ENCODE results near the gene PRR14. TPM values are rescaled to one million over a fixed set of nuclear protein-coding genes. Genes with fewer than 3 reads are reported as not detected.

The PRR14 gene
- total RNA-seq, 2 donors from 2014 or later: 37.0 to 70.3 TPM

- no peak for DNase-seq
- Histone ChIP-seq H3K4me3 (no peak overlapping the region), H3K36me3 (peaks cover 35% of the 10 kb centered on the region), H3K27ac (no peak overlapping the region), H3K27me3 (no peaks in the 10 kb centered on the region), H3K9ac (ENCODE audit: low read depth in 2 of 2, low read length in 2 of 2) (no peak overlapping the region), H3K9me3 (no peaks in the 10 kb centered on the region), H3K4me1 (peaks cover 5% of the 10 kb centered on the region)
- intact Hi-C loops (cut with DNase I): no loop called here
- TF ChIP-seq, protein P1, sequence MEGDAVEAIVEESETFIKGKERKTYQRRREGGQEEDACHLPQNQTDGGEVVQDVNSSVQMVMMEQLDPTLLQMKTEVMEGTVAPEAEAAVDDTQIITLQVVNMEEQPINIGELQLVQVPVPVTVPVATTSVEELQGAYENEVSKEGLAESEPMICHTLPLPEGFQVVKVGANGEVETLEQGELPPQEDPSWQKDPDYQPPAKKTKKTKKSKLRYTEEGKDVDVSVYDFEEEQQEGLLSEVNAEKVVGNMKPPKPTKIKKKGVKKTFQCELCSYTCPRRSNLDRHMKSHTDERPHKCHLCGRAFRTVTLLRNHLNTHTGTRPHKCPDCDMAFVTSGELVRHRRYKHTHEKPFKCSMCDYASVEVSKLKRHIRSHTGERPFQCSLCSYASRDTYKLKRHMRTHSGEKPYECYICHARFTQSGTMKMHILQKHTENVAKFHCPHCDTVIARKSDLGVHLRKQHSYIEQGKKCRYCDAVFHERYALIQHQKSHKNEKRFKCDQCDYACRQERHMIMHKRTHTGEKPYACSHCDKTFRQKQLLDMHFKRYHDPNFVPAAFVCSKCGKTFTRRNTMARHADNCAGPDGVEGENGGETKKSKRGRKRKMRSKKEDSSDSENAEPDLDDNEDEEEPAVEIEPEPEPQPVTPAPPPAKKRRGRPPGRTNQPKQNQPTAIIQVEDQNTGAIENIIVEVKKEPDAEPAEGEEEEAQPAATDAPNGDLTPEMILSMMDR (IDR thresholded peaks at IDR 0.05): no peak
These were observed 11.7 kb downstream of the PRR14 start for GRCh38 chr16:30662449-30662848.

GRCh38 chr16:30663038-30663437 lies 12.3 kb downstream of the PRR14 start:
- H3K27ac ChIP-seq: no peak overlapping the region
- H3K9me3 ChIP-seq: no peaks in the 10 kb centered on the region
- H3K36me3 ChIP-seq: peaks cover 41% of the 10 kb centered on the region
- intact Hi-C loops (cut with DNase I): no loop called here
- DNase-seq: no peak
- TF ChIP-seq, protein P1 (IDR thresholded peaks at IDR 0.05): no peak
- H3K9ac ChIP-seq (ENCODE audit: low read depth in 2 of 2, low read length in 2 of 2): no peak overlapping the region
- peaks cover 5% of the 10 kb centered on the region for H3K4me1 ChIP-seq
- no peak overlapping the region for H3K4me3 ChIP-seq
- no peaks in the 10 kb centered on the region for H3K27me3 ChIP-seq

GRCh38 chr16:30663820-30664219 lies 13.1 kb downstream of the PRR14 start:
- no peak for DNase-seq
- TF ChIP-seq, protein P1 (IDR thresholded peaks at IDR 0.05): no peak
- no peak overlapping the region for H3K9ac ChIP-seq (ENCODE audit: low read depth in 2 of 2, low read length in 2 of 2)
- H3K4me1 ChIP-seq: peaks cover 5% of the 10 kb centered on the region
- intact Hi-C loops (cut with DNase I): no loop called here
- peaks cover 42% of the 10 kb centered on the region for H3K36me3 ChIP-seq
- no peak overlapping the region for H3K4me3 ChIP-seq
- no peak overlapping the region for H3K27ac ChIP-seq
- no peaks in the 10 kb centered on the region for H3K9me3 ChIP-seq
- H3K27me3 ChIP-seq: no peaks in the 10 kb centered on the region

DNA sequence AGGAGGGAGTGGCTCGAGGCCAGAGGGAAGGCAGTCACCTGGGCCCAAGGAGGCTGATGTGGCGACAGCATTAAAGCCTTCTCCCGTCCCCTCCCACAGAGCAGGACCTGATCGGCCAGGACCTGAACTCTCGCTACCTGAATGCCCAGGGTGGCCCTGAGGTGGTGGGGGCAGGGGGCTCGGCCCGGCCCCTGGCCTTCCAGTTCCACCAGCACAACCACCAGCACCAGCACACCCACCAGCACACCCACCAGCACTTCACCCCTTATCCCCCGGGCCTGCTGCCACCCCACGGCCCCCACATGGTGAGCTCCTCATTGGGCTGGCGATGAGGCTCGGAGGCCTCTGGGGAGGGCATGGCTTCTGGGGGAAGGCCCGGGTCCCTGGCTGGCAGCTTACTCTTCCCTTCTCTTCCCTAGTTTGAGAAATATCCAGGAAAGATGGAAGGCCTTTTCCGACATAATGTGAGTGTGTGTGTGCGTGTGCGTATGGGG lies 13.9 kb downstream of the PRR14 start:
- no peak overlapping the region for H3K9ac ChIP-seq (ENCODE audit: low read depth in 2 of 2, low read length in 2 of 2)
- DNase-seq: no peak
- H3K27me3 ChIP-seq: no peaks in the 10 kb centered on the region
- no peaks in the 10 kb centered on the region for H3K9me3 ChIP-seq
- H3K4me1 ChIP-seq: peaks cover 5% of the 10 kb centered on the region
- H3K4me3 ChIP-seq: no peak overlapping the region
- TF ChIP-seq, protein P1 (IDR thresholded peaks at IDR 0.05): no peak
- intact Hi-C loops (cut with DNase I): no loop called here
- no peak overlapping the region for H3K27ac ChIP-seq
- H3K36me3 ChIP-seq: peaks cover 48% of the 10 kb centered on the region

DNA sequence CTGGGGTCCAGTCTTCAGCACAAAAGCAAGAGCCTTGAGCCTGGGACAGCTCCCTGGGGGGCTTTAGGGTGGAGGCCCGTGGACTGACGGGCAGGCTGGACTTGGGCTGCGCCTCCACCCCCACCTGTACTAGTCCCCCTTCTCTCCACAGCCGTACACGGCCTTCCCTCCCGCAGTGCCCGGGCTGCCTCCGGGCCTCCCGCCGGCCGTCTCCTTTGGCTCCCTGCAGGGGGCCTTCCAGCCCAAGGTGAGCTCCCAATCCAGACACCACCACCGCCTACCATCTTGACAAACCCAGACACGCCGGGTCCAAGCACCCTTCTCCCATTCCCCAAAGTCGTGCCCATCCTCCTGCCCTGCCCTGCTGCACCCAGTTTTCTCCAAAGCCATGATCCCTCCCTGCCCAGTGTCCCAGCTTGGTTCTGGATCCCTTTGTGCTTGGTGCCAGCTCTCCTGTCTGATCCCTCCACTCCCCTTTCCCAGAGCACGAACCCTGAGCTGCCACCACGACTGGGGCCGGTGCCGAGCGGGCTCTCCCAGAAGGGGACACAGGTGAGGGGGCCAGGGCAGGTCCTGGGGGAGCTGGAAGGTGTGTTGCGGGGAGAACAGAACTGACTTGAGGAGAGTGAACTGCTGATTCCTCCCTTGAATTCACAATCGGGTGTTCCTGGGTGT lies 14.5 kb downstream of the PRR14 start:
- TF ChIP-seq, protein P1 (IDR thresholded peaks at IDR 0.05): no peak
- Histone ChIP-seq H3K9me3 (no peaks in the 10 kb centered on the region), H3K9ac (ENCODE audit: low read depth in 2 of 2, low read length in 2 of 2) (no peak overlapping the region), H3K4me3 (no peak overlapping the region), H3K27me3 (no peaks in the 10 kb centered on the region), H3K27ac (no peak overlapping the region), H3K4me1 (peaks cover 5% of the 10 kb centered on the region), H3K36me3 (peaks cover 53% of the 10 kb centered on the region)
- intact Hi-C loops (cut with DNase I): no loop called here
- no peak for DNase-seq
